ENCODE data around the gene DHRS3. TPM values are rescaled to one million over a fixed set of nuclear protein-coding genes. Genes with fewer than 3 reads are reported as not detected.
A peak's percentile ranks its signal among the peaks of the same experiment; 100 is the strongest.

DHRS3 gene
- total RNA-seq, 2 donors from 2014 or later, result 171 to 178 TPM

DNA sequence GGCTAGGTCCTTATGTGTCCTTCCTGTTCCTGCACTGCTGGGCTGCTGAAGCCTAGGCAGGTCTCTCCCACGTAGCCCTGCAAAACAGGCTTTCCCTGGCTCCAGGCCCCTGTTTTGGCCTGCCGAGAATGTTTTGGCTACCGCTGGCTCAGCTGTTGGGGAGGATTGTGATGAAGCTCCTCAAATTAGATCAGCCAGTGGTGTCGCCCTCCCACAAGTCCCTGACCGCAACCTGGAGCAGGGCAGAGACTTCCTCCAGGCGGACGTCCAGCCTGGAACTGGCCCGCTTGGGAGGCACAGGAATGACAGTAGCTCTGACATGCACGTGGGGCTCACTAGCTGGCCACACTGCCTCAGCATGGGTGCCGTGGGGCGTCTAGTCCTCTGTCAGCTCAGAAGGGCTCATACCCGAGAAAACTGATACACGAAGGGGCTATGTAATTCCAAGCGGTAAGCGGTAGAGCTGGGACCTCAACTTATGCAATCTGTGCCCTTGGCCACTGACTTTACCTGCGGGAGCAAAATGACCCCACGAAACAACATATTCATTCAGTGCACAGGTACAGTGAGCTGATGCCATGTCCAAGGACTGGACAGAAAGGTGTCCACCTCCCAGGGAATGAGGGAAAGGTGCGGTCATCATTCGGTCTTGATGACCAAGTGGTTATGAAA lies 26.6 kb downstream of the DHRS3 start:
- Histone ChIP-seq H3K27ac (peak overlapping the region; percentile 89 to 90), H3K36me3 (no peaks in the 10 kb centered on the region), H3K4me1 (replicated peaks) (peaks cover 32% of the 10 kb centered on the region), H3K9me3 (no peaks in the 10 kb centered on the region), H3K27me3 (replicated peaks; ENCODE audit: insufficient read depth) (no peaks in the 10 kb centered on the region), H3K4me3 (no peak overlapping the region)
- DNase-seq (ENCODE audit: low spot score), result peak; percentile 84
- TF ChIP-seq, protein P1, sequence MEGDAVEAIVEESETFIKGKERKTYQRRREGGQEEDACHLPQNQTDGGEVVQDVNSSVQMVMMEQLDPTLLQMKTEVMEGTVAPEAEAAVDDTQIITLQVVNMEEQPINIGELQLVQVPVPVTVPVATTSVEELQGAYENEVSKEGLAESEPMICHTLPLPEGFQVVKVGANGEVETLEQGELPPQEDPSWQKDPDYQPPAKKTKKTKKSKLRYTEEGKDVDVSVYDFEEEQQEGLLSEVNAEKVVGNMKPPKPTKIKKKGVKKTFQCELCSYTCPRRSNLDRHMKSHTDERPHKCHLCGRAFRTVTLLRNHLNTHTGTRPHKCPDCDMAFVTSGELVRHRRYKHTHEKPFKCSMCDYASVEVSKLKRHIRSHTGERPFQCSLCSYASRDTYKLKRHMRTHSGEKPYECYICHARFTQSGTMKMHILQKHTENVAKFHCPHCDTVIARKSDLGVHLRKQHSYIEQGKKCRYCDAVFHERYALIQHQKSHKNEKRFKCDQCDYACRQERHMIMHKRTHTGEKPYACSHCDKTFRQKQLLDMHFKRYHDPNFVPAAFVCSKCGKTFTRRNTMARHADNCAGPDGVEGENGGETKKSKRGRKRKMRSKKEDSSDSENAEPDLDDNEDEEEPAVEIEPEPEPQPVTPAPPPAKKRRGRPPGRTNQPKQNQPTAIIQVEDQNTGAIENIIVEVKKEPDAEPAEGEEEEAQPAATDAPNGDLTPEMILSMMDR (IDR thresholded peaks at IDR 0.05), result peak in 2 of 4 experiments; percentile 18 to 19
- no peak for TF ChIP-seq POLR2A (IDR thresholded peaks at IDR 0.05)
- TF ChIP-seq POLR2AphosphoS5 (IDR thresholded peaks at IDR 0.05), result peak; percentile 84
- intact Hi-C loops (cut with DNase I), result no loop called here
- WGBS, result 40% methylated on average over 19 of the region's 19 CpGs

DNA sequence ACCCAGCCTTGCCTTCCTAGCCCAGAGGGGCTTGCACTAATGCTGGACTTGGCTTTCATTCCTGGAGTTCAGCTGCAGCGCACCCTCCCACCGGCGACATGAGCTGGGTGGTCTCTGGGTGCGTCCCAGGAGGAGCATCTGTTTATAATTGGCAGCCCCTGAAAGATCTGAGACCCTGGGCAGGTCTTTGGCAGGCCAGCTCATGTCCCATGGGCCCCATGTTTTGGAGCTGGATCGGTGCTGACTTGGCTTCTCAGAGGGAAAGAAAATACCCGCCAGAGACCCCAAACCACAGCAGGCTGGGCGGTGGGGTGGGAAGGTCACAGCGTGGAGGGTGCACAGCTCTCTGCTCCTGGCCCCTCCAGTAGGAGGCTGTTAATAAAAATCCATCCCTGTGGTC lies 29.3 kb downstream of the DHRS3 start:
- intact Hi-C loops (cut with DNase I), result no loop called here
- Histone ChIP-seq H3K27me3 (replicated peaks; ENCODE audit: insufficient read depth) (no peaks in the 10 kb centered on the region), H3K27ac (no peak overlapping the region), H3K9me3 (no peaks in the 10 kb centered on the region), H3K4me3 (no peak overlapping the region), H3K4me1 (replicated peaks) (peaks cover 9% of the 10 kb centered on the region), H3K36me3 (no peaks in the 10 kb centered on the region)
- no peak for DNase-seq (ENCODE audit: low spot score)
- 60% methylated on average over 8 of the region's 8 CpGs for WGBS
- TF ChIP-seq, protein P1 (IDR thresholded peaks at IDR 0.05), result no peak
- TF ChIP-seq POLR2AphosphoS5 (IDR thresholded peaks at IDR 0.05) (no peak), POLR2A (IDR thresholded peaks at IDR 0.05) (no peak)

DNA sequence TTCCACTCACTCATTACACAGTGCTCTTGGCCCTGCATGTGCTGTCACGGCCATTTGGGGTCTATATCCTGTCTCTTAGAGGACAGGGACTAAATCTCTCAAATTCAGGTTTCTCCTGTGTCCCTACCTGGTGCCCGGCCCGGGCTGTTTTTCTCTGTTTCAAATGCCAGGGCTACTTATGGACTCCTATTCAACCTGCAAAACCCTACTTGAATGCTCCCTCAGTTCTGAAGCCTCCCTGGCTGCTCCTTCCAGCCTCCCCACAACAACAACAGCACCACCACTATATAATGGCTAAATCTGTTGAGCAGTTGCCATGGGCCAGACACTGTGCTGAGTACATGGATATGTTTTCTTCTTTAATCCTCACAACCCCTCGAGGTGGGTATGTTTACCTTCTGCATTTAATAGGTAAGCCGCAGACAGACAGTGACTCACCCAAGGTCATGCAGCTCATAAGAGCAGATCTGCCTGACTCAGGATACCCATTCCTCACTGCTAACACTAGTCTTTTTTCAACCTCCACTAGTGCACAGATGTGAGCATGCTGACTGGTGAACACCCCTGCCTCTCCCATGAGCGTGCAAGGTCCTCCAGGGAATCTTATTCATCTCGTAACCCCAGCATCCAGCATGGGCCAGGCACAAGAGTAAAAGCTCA lies 29.9 kb downstream of the DHRS3 start:
- no peaks in the 10 kb centered on the region for H3K36me3 ChIP-seq
- H3K9me3 ChIP-seq, result no peaks in the 10 kb centered on the region
- TF ChIP-seq POLR2A (IDR thresholded peaks at IDR 0.05), result no peak
- TF ChIP-seq, protein P1 (IDR thresholded peaks at IDR 0.05), result no peak
- no peaks in the 10 kb centered on the region for H3K27me3 ChIP-seq (replicated peaks; ENCODE audit: insufficient read depth)
- WGBS, result 83% methylated on average over 7 of the region's 7 CpGs
- H3K27ac ChIP-seq, result no peak overlapping the region
- H3K4me1 ChIP-seq (replicated peaks), result peaks cover 3% of the 10 kb centered on the region
- H3K4me3 ChIP-seq, result no peak overlapping the region
- no peak for DNase-seq (ENCODE audit: low spot score)
- intact Hi-C loops (cut with DNase I), result no loop called here

GRCh38 chr1:12585951-12586942 lies 31.8 kb downstream of the DHRS3 start:
- intact Hi-C loops (cut with DNase I), result no loop called here
- TF ChIP-seq POLR2AphosphoS5 (IDR thresholded peaks at IDR 0.05) (no peak), POLR2A (IDR thresholded peaks at IDR 0.05) (no peak)
- TF ChIP-seq, protein P1 (IDR thresholded peaks at IDR 0.05), result no peak
- DNase-seq (ENCODE audit: low spot score), result no peak
- Histone ChIP-seq H3K36me3 (no peaks in the 10 kb centered on the region), H3K27me3 (replicated peaks; ENCODE audit: insufficient read depth) (no peaks in the 10 kb centered on the region), H3K4me1 (replicated peaks) (no peaks in the 10 kb centered on the region), H3K4me3 (no peak overlapping the region), H3K9me3 (no peaks in the 10 kb centered on the region), H3K27ac (no peak overlapping the region)
- 71% methylated on average over 18 of the region's 19 CpGs for WGBS
